Stimulated activated CD4-positive, alpha-beta T cell treated with anti-CD3 and anti-CD28 coated beads, Interleukin-2, amount 100 ng/mL, for 24 hours (primary cell): ENCODE measurements around the gene PRSS22.

Experiments
- DNase-seq, 2 donors: peaks; one replicate each; pipeline ENCODE4 v3.0.0-alpha.2; 2020

PRSS22 gene

GRCh38 chr16:2811703-2812471, 46.1 kb downstream of the PRSS22 start:
- DNase-seq, result no peak

GRCh38 chr16:2810651-2811050, 47.3 kb downstream of the PRSS22 start:
- DNase-seq, result no peak

DNA sequence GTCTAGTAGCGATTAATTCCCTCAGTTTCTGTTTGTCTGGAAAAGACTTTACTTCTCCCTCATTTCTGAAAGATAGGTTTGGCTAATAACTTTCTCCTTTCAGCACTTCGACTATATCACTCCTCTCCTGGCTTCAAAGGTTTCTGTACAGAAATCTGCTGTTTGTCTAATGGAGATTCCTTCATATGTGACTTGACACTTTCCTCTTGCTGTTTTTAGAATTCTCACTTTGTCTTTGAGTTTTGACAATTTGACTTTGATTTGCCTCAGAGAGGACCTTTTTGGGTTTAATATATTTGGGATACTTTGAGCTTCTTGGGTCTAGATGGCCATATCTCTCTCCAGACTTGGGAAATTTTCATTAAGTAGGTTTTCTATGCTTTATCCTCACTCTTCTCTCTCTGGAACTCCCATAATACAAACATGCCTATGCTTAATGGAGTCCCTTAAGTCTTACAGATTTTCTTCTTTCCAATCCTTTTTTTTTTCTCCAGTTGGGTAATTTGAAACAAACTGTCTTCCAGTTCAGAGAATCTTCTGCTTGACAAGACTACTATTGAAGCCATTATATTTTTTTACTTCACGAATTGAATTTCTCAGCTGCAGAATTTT, 48.7 kb downstream of the PRSS22 start:
- no peak for DNase-seq

- no peak for DNase-seq
These were observed 49.8 kb downstream of the PRSS22 start for GRCh38 chr16:2808181-2808580.

DNA sequence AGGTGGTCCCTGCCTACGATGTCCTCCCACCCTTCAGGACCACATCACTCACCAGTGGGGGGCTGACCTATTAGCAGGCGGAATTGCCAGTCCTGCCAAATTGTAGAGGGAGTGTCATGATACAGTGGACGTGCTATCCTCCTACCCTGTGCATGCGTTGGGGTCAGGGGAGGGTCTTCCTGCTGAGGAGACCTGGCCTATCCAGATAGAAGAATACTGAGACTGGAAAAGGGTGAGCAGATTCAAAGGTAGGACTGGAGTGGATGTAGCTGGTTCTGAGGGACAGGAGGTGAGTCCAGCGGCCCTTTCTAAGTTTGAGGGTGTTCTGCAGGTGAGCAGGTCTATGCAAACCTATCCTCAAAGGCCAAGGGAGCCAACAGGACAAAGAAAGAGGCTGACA, 51.7 kb downstream of the PRSS22 start:
- no peak for DNase-seq

DNA sequence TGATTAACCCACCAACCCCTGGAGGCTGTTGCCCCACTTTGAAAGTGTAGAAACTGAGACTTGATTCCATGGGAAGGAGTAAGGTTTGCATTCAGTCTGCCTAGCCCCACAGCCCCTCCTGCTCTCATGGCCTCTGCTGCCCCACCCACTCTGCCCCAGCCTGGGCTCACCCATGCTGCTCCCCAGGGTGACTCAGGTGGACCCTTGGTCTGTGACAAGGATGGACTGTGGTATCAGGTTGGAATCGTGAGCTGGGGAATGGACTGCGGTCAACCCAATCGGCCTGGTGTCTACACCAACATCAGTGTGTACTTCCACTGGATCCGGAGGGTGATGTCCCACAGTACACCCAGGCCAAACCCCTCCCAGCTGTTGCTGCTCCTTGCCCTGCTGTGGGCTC, 53.2 kb downstream of the PRSS22 start:
- DNase-seq, result no peak

DNA sequence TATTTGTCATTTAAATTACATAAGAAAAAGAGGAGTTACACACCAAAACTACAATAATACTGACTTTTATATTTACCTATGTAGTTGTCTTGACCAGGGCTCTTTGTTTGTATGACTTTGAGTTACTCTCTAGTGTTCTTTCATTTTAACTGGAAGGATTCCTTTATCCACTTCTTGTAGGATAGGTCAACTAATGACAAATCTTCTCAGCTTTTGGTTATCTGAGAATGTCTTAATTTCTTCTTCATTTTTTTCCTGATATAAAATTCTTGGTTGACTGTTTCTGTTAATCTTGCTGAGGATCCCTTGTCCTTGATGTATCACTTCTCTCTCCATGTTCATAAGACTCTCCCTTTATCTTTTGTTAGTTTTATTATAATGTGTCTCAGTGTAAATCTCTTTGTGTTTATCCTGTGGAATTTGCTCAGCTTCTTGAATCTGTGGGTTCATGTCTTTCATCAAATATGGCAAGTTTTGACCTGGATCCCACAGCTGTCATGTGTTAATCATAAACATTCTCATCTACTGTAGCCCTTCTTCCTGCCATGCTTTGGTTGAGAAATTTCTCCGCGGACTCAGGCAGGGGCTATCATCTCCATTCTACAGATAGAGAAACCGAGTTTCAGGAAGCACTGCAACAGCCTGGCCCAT, 54.3 kb downstream of the PRSS22 start:
- no peak for DNase-seq
